ENCODE measurements around the gene NHERF2.

NHERF2 gene

GRCh38 chr16:2042986-2043666 lies 16.4 kb downstream of the NHERF2 start:
- DNase-seq: peak; percentile 39

- DNase-seq: no peak
These were observed 17.2 kb downstream of the NHERF2 start for GRCh38 chr16:2043667-2044451.

- DNase-seq: no peak
These were observed 17.8 kb downstream of the NHERF2 start for GRCh38 chr16:2044541-2044940.

- no peak for DNase-seq
These were observed 19.5 kb downstream of the NHERF2 start for GRCh38 chr16:2045965-2046892.

GRCh38 chr16:2046893-2047329 lies 20.2 kb downstream of the NHERF2 start:
- DNase-seq: no peak

- DNase-seq: peak; percentile 72
These were observed 20.8 kb downstream of the NHERF2 start, which contains the start of the genes NTHL1 and TSC2 for GRCh38 chr16:2047330-2048115. Gene NTHL1, minus strand, starts transcription at chr16:2047834. Its CDS starts 11 bp downstream, at chr16:2047823. Gene TSC2, plus strand, starts transcription at chr16:2047985. Its CDS starts 631 bp downstream, at chr16:2048616.

GRCh38 chr16:2048116-2048543 lies 21.4 kb downstream of the NHERF2 start:
- no peak for DNase-seq

- no peak for DNase-seq
These were observed 26.5 kb downstream of the NHERF2 start for GRCh38 chr16:2053211-2053610.

- DNase-seq: no peak
These were observed 27.2 kb downstream of the NHERF2 start for GRCh38 chr16:2053897-2054296.

- peak; percentile 88 for DNase-seq
These were observed 28.0 kb downstream of the NHERF2 start for GRCh38 chr16:2054543-2055245.

- no peak for DNase-seq
These were observed 29.4 kb downstream of the NHERF2 start for GRCh38 chr16:2056077-2056476.

GRCh38 chr16:2056681-2057407 lies 30.1 kb downstream of the NHERF2 start:
- peak; percentile 86 for DNase-seq

GRCh38 chr16:2057438-2057837 lies 30.7 kb downstream of the NHERF2 start:
- DNase-seq: no peak

GRCh38 chr16:2058420-2058819 lies 31.7 kb downstream of the NHERF2 start:
- no peak for DNase-seq

- DNase-seq: peak; percentile 41
These were observed 32.2 kb downstream of the NHERF2 start for GRCh38 chr16:2058872-2059271.

GRCh38 chr16:2060346-2060745 lies 33.6 kb downstream of the NHERF2 start:
- DNase-seq: no peak

GRCh38 chr16:2061023-2061422 lies 34.3 kb downstream of the NHERF2 start:
- no peak for DNase-seq

GRCh38 chr16:2061526-2061925 lies 34.8 kb downstream of the NHERF2 start:
- DNase-seq: no peak

- DNase-seq: no peak
These were observed 36.1 kb downstream of the NHERF2 start for GRCh38 chr16:2062801-2063200.

- DNase-seq: no peak
These were observed 37.2 kb downstream of the NHERF2 start for GRCh38 chr16:2063861-2064260.
